Measurements from ENCODE around the gene SURF1.
"Not testable (repeated sequence)": the region's sequence is repeated elsewhere in the genome, so short reads cannot be mapped to it uniquely, and the experiment has no call there.

Gene SURF1

DNA sequence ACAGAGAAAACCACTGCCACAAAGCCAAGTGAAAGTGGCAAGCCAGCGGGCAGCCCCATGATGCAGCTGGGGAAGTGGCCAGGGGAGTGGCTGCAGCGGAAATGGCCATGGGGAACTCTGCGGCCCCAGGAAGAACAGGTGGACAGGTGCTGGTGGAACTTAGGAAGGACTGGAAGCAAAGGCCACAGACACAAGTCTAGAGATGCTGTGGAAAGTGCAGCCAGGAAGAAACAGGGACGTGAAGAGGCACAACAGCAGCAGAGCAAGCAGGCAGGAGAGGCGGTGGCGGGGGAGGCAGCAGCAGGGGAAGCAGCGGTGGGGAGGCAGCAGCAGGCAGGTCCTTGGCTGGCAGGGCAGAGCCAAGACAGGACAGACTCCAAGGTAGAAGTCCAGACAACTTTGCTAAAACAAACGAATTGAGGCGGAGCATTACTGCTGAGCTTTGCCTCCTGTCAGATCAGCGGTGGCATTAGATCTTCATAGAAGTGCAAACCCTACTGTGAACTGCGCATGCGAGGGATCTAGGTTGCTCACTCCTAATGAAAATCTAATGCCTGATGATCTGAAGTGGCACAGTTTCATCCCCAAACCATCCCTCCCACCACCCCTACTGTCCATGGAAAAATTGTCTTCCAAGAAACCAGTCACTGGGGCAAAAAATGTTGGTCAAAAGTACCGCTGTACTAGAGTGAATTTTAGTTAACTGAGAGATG, 32.1 kb downstream of the SURF1 start:
- TF ChIP-seq, protein P1, sequence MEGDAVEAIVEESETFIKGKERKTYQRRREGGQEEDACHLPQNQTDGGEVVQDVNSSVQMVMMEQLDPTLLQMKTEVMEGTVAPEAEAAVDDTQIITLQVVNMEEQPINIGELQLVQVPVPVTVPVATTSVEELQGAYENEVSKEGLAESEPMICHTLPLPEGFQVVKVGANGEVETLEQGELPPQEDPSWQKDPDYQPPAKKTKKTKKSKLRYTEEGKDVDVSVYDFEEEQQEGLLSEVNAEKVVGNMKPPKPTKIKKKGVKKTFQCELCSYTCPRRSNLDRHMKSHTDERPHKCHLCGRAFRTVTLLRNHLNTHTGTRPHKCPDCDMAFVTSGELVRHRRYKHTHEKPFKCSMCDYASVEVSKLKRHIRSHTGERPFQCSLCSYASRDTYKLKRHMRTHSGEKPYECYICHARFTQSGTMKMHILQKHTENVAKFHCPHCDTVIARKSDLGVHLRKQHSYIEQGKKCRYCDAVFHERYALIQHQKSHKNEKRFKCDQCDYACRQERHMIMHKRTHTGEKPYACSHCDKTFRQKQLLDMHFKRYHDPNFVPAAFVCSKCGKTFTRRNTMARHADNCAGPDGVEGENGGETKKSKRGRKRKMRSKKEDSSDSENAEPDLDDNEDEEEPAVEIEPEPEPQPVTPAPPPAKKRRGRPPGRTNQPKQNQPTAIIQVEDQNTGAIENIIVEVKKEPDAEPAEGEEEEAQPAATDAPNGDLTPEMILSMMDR (IDR thresholded peaks at IDR 0.05; ENCODE audit: extremely low read depth, missing control alignments) = no peak
- DNase-seq (ENCODE audit: low spot score) = no peak

GRCh38 chr9:133323211-133323610, 33.1 kb downstream of the SURF1 start:
- no peak for DNase-seq (ENCODE audit: low spot score)
- TF ChIP-seq, protein P1 (IDR thresholded peaks at IDR 0.05; ENCODE audit: extremely low read depth, missing control alignments) = no peak

- TF ChIP-seq, protein P1 (IDR thresholded peaks at IDR 0.05; ENCODE audit: extremely low read depth, missing control alignments) = no peak
- DNase-seq (ENCODE audit: low spot score) = no peak
Observed at GRCh38 chr9:133322701-133323100, 33.6 kb downstream of the SURF1 start.

DNA sequence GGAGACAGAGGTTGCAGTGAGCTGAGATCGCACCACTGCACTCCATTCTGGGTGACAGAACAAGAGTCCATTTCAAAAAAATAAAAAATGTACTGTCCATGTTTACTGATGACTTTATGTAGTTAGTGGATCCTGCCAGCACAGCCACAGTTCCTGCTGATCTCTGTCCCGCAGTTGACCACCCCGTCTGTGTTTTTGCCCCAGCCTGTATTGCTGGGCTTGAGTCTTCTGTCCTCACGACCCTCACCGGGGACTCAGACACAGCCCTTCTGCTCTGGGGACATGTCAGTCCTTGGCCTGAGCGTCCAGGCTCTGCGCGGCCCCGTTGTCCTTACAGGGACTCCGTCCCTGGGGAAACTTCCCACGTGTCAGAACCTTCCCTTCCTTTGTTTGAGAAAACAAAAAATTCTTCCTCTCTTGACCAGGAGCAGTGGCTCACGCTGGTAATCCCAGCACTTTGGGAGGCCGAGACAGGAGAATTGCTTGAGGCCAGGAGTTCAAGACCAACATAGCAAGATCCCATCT, 34.8 kb downstream of the SURF1 start:
- TF ChIP-seq, protein P1 (IDR thresholded peaks at IDR 0.05; ENCODE audit: extremely low read depth, missing control alignments) = no peak

GRCh38 chr9:133320421-133320881, 35.8 kb downstream of the SURF1 start:
- DNase-seq (ENCODE audit: low spot score) = no peak
- TF ChIP-seq, protein P1 (IDR thresholded peaks at IDR 0.05; ENCODE audit: extremely low read depth, missing control alignments) = no peak

More for the DNA sequence above, 34.8 kb downstream of the SURF1 start:
- no peak for DNase-seq (ENCODE audit: low spot score)

DNA sequence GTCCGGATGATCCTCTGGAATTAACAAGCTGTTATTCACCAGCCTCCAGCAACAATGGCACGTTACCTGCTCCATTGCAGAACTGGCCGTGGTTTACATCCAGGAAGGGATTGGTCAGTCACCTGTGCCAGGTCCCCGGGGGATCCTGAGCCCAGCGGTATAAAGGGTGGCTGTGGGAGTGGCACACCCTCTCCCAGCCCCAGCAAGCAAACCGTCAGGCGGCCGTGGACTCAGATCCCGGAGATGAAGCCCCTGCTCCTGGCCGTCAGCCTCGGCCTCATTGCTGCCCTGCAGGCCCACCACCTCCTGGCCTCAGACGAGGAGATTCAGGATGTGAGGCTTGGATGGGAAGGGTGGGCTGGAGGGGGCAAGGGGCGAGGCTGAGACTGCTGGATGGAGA, 38.7 kb downstream of the SURF1 start:
- DNase-seq (ENCODE audit: low spot score) = not testable (repeated sequence)

- TF ChIP-seq, protein P1 (IDR thresholded peaks at IDR 0.05; ENCODE audit: extremely low read depth, missing control alignments) = no peak
- DNase-seq (ENCODE audit: low spot score) = no peak
Observed at GRCh38 chr9:133315997-133316396, 40.3 kb downstream of the SURF1 start.

DNA sequence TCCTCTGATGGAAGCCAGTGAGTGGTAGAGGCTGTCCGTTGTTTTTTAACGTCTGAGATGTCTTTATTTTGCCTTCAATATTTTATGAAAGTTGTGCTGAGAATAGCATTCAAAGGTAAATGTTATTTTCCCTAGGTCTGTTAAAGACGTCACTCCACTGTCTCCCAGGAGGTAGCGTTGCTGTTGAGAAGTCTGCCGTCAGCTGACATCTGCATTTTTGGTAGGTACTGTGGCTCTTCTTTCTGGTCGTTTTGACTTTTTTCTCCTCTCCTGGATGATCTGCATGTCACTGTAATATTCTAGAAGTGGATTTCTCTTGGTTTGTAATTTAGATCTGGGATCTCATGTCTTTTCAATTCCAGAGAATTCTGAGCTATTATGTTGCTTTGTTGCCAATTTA, 46.7 kb downstream of the SURF1 start:
- TF ChIP-seq, protein P1 (IDR thresholded peaks at IDR 0.05; ENCODE audit: extremely low read depth, missing control alignments) = no peak
- no peak for DNase-seq (ENCODE audit: low spot score)

Measured in GM20000 (cell line).